ENCODE measurements around the gene VDAC1.

VDAC1 gene

DNA sequence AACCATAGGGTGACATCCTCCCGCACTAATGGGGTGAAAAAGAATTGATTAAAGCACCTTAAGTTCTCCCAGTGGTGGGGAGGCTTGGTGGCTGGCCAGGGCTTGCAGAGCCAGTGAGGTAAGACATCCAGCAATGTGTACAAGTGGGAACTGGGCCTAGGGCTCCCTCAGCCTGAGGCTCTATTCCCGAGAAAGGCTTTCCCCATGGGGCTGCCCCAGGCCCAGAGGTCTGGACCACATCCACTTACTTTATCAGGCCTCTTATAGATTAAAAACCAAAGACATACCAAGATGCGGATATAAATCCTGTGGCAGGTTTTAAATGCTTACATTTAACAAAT is 71.6 kb downstream of the VDAC1 start:
- TF ChIP-seq, protein P1, sequence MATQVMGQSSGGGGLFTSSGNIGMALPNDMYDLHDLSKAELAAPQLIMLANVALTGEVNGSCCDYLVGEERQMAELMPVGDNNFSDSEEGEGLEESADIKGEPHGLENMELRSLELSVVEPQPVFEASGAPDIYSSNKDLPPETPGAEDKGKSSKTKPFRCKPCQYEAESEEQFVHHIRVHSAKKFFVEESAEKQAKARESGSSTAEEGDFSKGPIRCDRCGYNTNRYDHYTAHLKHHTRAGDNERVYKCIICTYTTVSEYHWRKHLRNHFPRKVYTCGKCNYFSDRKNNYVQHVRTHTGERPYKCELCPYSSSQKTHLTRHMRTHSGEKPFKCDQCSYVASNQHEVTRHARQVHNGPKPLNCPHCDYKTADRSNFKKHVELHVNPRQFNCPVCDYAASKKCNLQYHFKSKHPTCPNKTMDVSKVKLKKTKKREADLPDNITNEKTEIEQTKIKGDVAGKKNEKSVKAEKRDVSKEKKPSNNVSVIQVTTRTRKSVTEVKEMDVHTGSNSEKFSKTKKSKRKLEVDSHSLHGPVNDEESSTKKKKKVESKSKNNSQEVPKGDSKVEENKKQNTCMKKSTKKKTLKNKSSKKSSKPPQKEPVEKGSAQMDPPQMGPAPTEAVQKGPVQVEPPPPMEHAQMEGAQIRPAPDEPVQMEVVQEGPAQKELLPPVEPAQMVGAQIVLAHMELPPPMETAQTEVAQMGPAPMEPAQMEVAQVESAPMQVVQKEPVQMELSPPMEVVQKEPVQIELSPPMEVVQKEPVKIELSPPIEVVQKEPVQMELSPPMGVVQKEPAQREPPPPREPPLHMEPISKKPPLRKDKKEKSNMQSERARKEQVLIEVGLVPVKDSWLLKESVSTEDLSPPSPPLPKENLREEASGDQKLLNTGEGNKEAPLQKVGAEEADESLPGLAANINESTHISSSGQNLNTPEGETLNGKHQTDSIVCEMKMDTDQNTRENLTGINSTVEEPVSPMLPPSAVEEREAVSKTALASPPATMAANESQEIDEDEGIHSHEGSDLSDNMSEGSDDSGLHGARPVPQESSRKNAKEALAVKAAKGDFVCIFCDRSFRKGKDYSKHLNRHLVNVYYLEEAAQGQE (IDR thresholded peaks at IDR 0.05; ENCODE audit: low read depth) = no peak
- TF ChIP-seq, protein P2, sequence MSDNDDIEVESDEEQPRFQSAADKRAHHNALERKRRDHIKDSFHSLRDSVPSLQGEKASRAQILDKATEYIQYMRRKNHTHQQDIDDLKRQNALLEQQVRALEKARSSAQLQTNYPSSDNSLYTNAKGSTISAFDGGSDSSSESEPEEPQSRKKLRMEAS (IDR thresholded peaks at IDR 0.05) = no peak
- TF ChIP-seq YY1 (IDR thresholded peaks at IDR 0.05; ENCODE audit: low read depth) = no peak
- TF ChIP-seq FOXM1 (IDR thresholded peaks at IDR 0.05; ENCODE audit: borderline replicate concordance, low read depth) = no peak
- TF ChIP-seq TEAD4 (IDR thresholded peaks at IDR 0.05) = no peak
- TF ChIP-seq CREB1 (IDR thresholded peaks at IDR 0.05; ENCODE audit: low read depth) = no peak
- no peak for TF ChIP-seq TCF12 (IDR thresholded peaks at IDR 0.05; ENCODE audit: low read depth)
- TF ChIP-seq RAD21 (IDR thresholded peaks at IDR 0.05; ENCODE audit: low read depth) = no peak
- no peak for TF ChIP-seq NFIC (IDR thresholded peaks at IDR 0.05)
- no peak for TF ChIP-seq ZBTB7A (IDR thresholded peaks at IDR 0.05; ENCODE audit: low read depth)
- no peak for TF ChIP-seq EP300 (IDR thresholded peaks at IDR 0.05; ENCODE audit: borderline replicate concordance)
- no peak for TF ChIP-seq CEBPB (IDR thresholded peaks at IDR 0.05)
- TF ChIP-seq TAF1 (IDR thresholded peaks at IDR 0.05; ENCODE audit: low read depth) = no peak
- TF ChIP-seq, protein P3, sequence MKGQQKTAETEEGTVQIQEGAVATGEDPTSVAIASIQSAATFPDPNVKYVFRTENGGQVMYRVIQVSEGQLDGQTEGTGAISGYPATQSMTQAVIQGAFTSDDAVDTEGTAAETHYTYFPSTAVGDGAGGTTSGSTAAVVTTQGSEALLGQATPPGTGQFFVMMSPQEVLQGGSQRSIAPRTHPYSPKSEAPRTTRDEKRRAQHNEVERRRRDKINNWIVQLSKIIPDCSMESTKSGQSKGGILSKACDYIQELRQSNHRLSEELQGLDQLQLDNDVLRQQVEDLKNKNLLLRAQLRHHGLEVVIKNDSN (IDR thresholded peaks at IDR 0.05) = no peak
- TF ChIP-seq EGR1 (IDR thresholded peaks at IDR 0.05) = no peak

DNA sequence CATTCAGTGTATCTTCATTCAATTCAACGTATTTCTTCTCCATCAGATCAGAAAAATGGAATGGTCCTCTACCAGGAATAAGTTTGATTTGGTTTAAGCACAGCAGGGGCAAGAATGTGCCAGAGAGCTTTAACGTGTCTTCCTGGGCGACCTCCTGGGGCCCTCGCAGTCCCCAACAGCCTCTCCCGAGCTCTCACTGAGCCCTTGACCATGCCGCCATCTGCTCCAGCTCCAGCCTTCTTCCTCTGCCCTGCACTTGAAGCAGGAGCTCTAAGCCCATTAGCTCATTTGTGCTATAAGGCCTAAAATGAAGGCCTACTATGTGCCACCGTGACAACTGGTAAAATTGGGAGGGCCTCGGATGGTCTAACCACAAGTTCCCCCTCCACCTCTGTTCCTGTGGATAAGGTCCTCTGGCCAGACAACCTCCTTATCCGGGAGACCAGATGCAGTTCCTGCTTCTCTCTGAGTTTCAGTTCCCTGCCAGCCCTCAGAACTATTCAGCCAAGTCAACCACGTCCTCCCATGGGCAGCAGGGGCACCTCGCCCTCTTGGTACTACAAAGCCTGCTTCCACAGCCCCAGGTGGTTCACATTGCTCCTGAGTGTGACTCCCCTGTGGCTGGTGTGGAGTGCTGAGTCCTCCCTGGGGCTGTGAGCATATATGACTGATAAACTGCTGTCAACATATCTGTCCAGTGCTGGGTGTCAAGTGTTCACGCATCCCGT is 72.2 kb downstream of the VDAC1 start:
- TF ChIP-seq EGR1 (IDR thresholded peaks at IDR 0.05) = no peak
- no peak for TF ChIP-seq ZBTB7A (IDR thresholded peaks at IDR 0.05; ENCODE audit: low read depth)
- TF ChIP-seq TEAD4 (IDR thresholded peaks at IDR 0.05) = no peak

DNA sequence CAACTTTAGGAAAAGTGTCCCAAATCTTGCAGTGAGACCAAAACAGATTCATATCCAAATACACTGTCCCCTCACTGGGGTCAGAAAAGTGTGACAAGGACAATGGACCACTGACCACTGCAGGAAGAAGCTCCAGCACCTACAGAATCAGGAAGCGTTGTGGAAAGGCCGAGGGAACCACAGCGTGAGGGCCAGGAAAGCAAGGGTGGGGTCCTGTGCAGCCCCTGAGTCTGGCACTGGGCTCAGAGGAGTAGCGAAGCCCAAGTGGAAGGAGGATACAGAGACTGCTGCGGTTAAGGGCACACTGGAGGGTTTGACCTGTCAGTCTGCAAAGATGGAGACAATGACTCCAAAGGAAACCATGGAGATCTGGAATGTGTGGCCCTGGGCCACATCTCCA is 73.2 kb downstream of the VDAC1 start:
- TF ChIP-seq EP300 (IDR thresholded peaks at IDR 0.05; ENCODE audit: borderline replicate concordance) = no peak
- no peak for TF ChIP-seq EGR1 (IDR thresholded peaks at IDR 0.05)
- TF ChIP-seq RAD21 (IDR thresholded peaks at IDR 0.05; ENCODE audit: low read depth) = no peak

DNA sequence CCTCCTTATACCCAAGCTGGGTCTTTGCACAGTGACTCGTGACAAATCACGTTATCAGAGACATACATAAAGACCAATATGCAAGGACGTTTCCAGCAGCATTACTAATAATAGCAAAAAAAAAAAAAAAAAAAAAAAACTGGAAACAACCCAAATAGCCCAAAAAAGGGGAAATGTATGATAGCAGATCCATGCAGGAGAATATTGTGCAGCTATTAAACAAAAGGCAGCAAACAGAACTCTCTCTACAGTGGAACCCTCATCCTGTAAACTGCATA is 74.0 kb downstream of the VDAC1 start:
- TF ChIP-seq TAF1 (IDR thresholded peaks at IDR 0.05; ENCODE audit: low read depth) (no peak), RAD21 (IDR thresholded peaks at IDR 0.05; ENCODE audit: low read depth) (no peak), TEAD4 (IDR thresholded peaks at IDR 0.05) (no peak), CREB1 (IDR thresholded peaks at IDR 0.05; ENCODE audit: low read depth) (no peak), EGR1 (IDR thresholded peaks at IDR 0.05) (no peak), ZBTB7A (IDR thresholded peaks at IDR 0.05; ENCODE audit: low read depth) (no peak), CEBPB (IDR thresholded peaks at IDR 0.05) (no peak), NFIC (IDR thresholded peaks at IDR 0.05) (no peak), TCF12 (IDR thresholded peaks at IDR 0.05; ENCODE audit: low read depth) (no peak), YY1 (IDR thresholded peaks at IDR 0.05; ENCODE audit: low read depth) (no peak), FOXM1 (IDR thresholded peaks at IDR 0.05; ENCODE audit: borderline replicate concordance, low read depth) (no peak), EP300 (IDR thresholded peaks at IDR 0.05; ENCODE audit: borderline replicate concordance) (no peak)
- TF ChIP-seq, protein P1 (IDR thresholded peaks at IDR 0.05; ENCODE audit: low read depth) = no peak
- TF ChIP-seq, protein P3 (IDR thresholded peaks at IDR 0.05) = no peak
- TF ChIP-seq, protein P2 (IDR thresholded peaks at IDR 0.05) = no peak

DNA sequence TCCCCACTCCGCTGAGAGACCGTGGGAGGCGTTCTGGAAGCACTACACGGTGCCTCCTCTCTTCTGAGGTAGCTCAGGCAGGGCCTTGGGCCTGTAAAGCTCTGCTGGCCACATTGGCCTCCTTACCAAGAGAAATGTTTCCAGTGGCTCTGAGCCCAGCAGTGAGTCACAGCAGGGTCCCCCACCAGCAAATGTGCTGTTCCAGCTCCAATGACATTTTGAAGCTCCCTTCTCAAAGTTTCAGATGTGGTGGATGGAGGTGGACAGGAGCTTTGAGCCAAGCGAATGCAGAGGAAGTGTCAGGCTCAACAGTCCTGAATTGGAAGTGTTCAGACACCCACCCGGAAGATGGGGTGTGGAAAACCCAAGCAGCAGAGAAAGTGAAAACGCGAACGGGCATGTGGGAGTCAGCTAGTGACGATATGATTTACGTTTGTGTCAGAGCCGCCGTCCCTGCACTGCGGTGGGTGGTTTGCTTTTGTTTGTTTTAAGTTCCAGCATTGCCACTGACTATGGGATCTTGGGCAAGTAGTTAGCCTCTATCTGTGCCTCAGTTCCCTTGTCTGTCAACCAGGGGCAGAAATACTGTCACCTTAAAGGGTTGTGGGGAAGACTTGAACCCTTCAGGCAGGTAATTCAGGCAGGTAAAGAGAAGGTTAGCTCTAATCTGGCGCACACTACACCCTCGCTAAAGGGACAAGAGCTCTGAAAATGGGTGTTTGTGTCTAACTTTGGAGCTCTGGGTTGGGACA is 74.5 kb downstream of the VDAC1 start:
- TF ChIP-seq EP300 (IDR thresholded peaks at IDR 0.05; ENCODE audit: borderline replicate concordance) = no peak
- TF ChIP-seq ZBTB7A (IDR thresholded peaks at IDR 0.05; ENCODE audit: low read depth) = no peak
- TF ChIP-seq TAF1 (IDR thresholded peaks at IDR 0.05; ENCODE audit: low read depth) = no peak
- TF ChIP-seq, protein P1 (IDR thresholded peaks at IDR 0.05; ENCODE audit: low read depth) = no peak
- TF ChIP-seq TEAD4 (IDR thresholded peaks at IDR 0.05) = no peak
- no peak for TF ChIP-seq YY1 (IDR thresholded peaks at IDR 0.05; ENCODE audit: low read depth)
- TF ChIP-seq, protein P2 (IDR thresholded peaks at IDR 0.05) = no peak
- TF ChIP-seq RAD21 (IDR thresholded peaks at IDR 0.05; ENCODE audit: low read depth) = no peak
- TF ChIP-seq EGR1 (IDR thresholded peaks at IDR 0.05) = no peak
- no peak for TF ChIP-seq TCF12 (IDR thresholded peaks at IDR 0.05; ENCODE audit: low read depth)
- TF ChIP-seq CREB1 (IDR thresholded peaks at IDR 0.05; ENCODE audit: low read depth) = no peak
- no peak for TF ChIP-seq FOXM1 (IDR thresholded peaks at IDR 0.05; ENCODE audit: borderline replicate concordance, low read depth)
- no peak for TF ChIP-seq NFIC (IDR thresholded peaks at IDR 0.05)
- TF ChIP-seq CEBPB (IDR thresholded peaks at IDR 0.05) = no peak
- TF ChIP-seq, protein P3 (IDR thresholded peaks at IDR 0.05) = no peak
